SK-N-SH (cell line): Measurements from ENCODE around the gene TBX1. TPM values are rescaled to one million over a fixed set of nuclear protein-coding genes. Genes with fewer than 3 reads are reported as not detected.

Source experiments
- CTCF ChIA-PET: fragments of 300-600, 350-600 bp; formaldehyde crosslinking; extraction: SDS; loops from one replicate; lab custom pipeline; 2021; lab: Yijun Ruan, JAX
- POLR2A ChIA-PET: fragments of 350-600 bp; sonication (Branson Sonifier 250); formaldehyde crosslinking; extraction: SDS; loops from one replicate; lab custom pipeline; 2020; ENCODE audit warnings: antibody characterized with exemption, inconsistent platforms; lab: Yijun Ruan, JAX
- DNase-seq: peaks from one replicate; pipeline ENCODE4 v3.0.0; 2012
- H2AFZ ChIP-seq: fragments of 200-600 bp; sonication (generic); 2 replicates; pipeline ENCODE4 v1.8.1; 2016; ENCODE audit warnings: antibody characterized with exemption, mild to moderate bottlenecking, low read depth
- H3F3A ChIP-seq: fragments of 200-600 bp; sonication (generic); replicated peaks from 2 replicates; pipeline ENCODE3; 2016; ENCODE audit warnings: antibody characterized with exemption, mild to moderate bottlenecking; ENCODE audit not compliant: insufficient read depth
- H3K27ac ChIP-seq, 2 experiments: fragments of 200-500 bp in 1 of 2; fragments of 200-600 bp in 1 of 2; sonication (Bioruptor generic) in 1 of 2; sonication (generic), shearing (Covaris generic) in 1 of 2; 2 replicates each; pipeline versions ENCODE4 v1.5.1 to v1.6.1; 2014 to 2016; ENCODE audit warnings: low read depth in 2 of 2, inconsistent platforms in 1 of 2, low read length in 1 of 2, mild to moderate bottlenecking in 1 of 2, mixed read lengths in 1 of 2
- H3K27me3 ChIP-seq: fragments of 200-600 bp; sonication (generic), shearing (Covaris generic); 2 replicates; pipeline ENCODE4 v1.6.1; 2016; ENCODE audit warnings: mixed run types; ENCODE audit not compliant: insufficient read depth
- H3K36me3 ChIP-seq, 2 experiments: fragments of 200-500 bp in 1 of 2; fragments of 200-600 bp in 1 of 2; sonication (Bioruptor generic) in 1 of 2; sonication (generic) in 1 of 2; replicated peaks in 1 of 2; 2 replicates each; pipeline versions ENCODE3 to v1.5.1; 2014 to 2016; ENCODE audit warnings: low read length in 1 of 2, mild to moderate bottlenecking in 1 of 2; ENCODE audit not compliant: insufficient read depth in 2 of 2, control insufficient read depth in 1 of 2
- H3K4me1 ChIP-seq, 2 experiments: fragments of 200-500 bp in 1 of 2; fragments of 200-600 bp in 1 of 2; sonication (Bioruptor generic) in 1 of 2; sonication (generic), shearing (Covaris generic) in 1 of 2; 2 replicates each; pipeline versions ENCODE4 v1.5.1 to v1.6.1; 2014 to 2016; ENCODE audit warnings: low read depth in 1 of 2, low read length in 1 of 2, mixed run types in 1 of 2; ENCODE audit not compliant: insufficient read depth in 2 of 2, control insufficient read depth in 1 of 2
- H3K4me2 ChIP-seq: fragments of 200-600 bp; sonication (generic), shearing (Covaris generic); 2 replicates; pipeline ENCODE4 v1.6.1; 2017; ENCODE audit warnings: mixed run types
- H3K4me3 ChIP-seq, 2 experiments: fragments of 200-500 bp in 1 of 2; fragments of 200-600 bp in 1 of 2; sonication (Bioruptor generic) in 1 of 2; sonication (generic), shearing (Covaris generic) in 1 of 2; 2 replicates each; pipeline versions ENCODE4 v1.5.1 to v1.8.1; 2014 to 2016; ENCODE audit warnings: low read depth in 2 of 2, inconsistent platforms in 1 of 2, low read length in 1 of 2, mild to moderate bottlenecking in 1 of 2, mixed read lengths in 1 of 2, moderate library complexity in 1 of 2
- H3K79me2 ChIP-seq: fragments of 200-600 bp; sonication (generic); 2 replicates; pipeline ENCODE4 v1.8.1; 2017; ENCODE audit warnings: mild to moderate bottlenecking; ENCODE audit not compliant: insufficient read depth
- H3K9ac ChIP-seq: fragments of 200-600 bp; sonication (generic); 2 replicates; pipeline ENCODE4 v1.6.1; 2017; ENCODE audit warnings: mixed run types
- H3K9me2 ChIP-seq: fragments of 200-600 bp; sonication (generic); 2 replicates; pipeline ENCODE4 v1.6.1; 2017; ENCODE audit warnings: mixed run types
- H3K9me3 ChIP-seq: fragments of 200-600 bp; sonication (generic); 2 replicates; pipeline ENCODE4 v1.6.1; 2017; ENCODE audit warnings: mixed run types, mild to moderate bottlenecking, moderate library complexity
- H4K20me1 ChIP-seq: fragments of 200-600 bp; sonication (generic); 2 replicates; pipeline ENCODE4 v1.6.1; 2017; ENCODE audit warnings: mild to moderate bottlenecking, mixed run types; ENCODE audit not compliant: insufficient read depth
- ELF1 ChIP-seq: IDR thresholded peaks from 2 replicates; pipeline ENCODE4 v1.4.0; 2012
- EP300 ChIP-seq, 2 experiments: IDR thresholded peaks; 2 replicates each; pipeline versions ENCODE4 v1.4.0 to v1.6.1; 2012; ENCODE audit warnings: borderline replicate concordance in 1 of 2, low read depth in 1 of 2, low read length in 1 of 2
- FOSL2 ChIP-seq: IDR thresholded peaks from 2 replicates; pipeline ENCODE4 v1.4.0; 2012; ENCODE audit warnings: low read depth, mild to moderate bottlenecking, moderate library complexity, borderline replicate concordance
- FOXJ3 ChIP-seq: sonication (generic); formaldehyde crosslinking; IDR thresholded peaks from 2 replicates; pipeline ENCODE4 v1.5.1; 2020; ENCODE audit warnings: mild to moderate bottlenecking, missing genetic modification reagents
- GATA2 ChIP-seq: sonication (generic); formaldehyde crosslinking; IDR thresholded peaks from 2 replicates; pipeline ENCODE4 v1.5.0; 2020; ENCODE audit warnings: mild to moderate bottlenecking, missing genetic modification reagents
- JUND ChIP-seq: IDR thresholded peaks from 2 replicates; pipeline ENCODE4 v1.4.0; 2012
- NFIC ChIP-seq: IDR thresholded peaks from 2 replicates; pipeline ENCODE4 v1.4.0; 2012; ENCODE audit warnings: borderline replicate concordance
- NRF1 ChIP-seq: IDR thresholded peaks from 2 replicates; pipeline ENCODE4 v1.6.1; 2012; ENCODE audit warnings: low read depth, mild to moderate bottlenecking, low read length
- POLR2AphosphoS5 ChIP-seq: IDR thresholded peaks from 2 replicates; pipeline ENCODE4 v1.6.1; 2012; ENCODE audit warnings: low read depth, low read length
- RAD21 ChIP-seq: IDR thresholded peaks from 2 replicates; pipeline ENCODE4 v1.6.1; 2012; ENCODE audit warnings: mild to moderate bottlenecking, low read length
- RFX5 ChIP-seq: IDR thresholded peaks from 2 replicates; pipeline ENCODE4 v1.6.1; 2012; ENCODE audit warnings: mild to moderate bottlenecking, improper control_type of control experiment, low read length
- RXRA ChIP-seq: IDR thresholded peaks from 2 replicates; pipeline ENCODE4 v1.4.0; 2012; ENCODE audit warnings: low read depth, mild to moderate bottlenecking, borderline replicate concordance
- TAF1 ChIP-seq: IDR thresholded peaks from 2 replicates; pipeline ENCODE4 v1.6.1; 2012; ENCODE audit warnings: low read depth, mild to moderate bottlenecking, low read length, moderate library complexity, borderline replicate concordance
- YY1 ChIP-seq: IDR thresholded peaks from 2 replicates; pipeline ENCODE4 v1.4.0; 2012; ENCODE audit warnings: low read depth, mild to moderate bottlenecking
- WGBS: methylation state at CpG from one replicate; pipeline ENCODE4 v1.1.6; 2017; ENCODE audit warnings: low lambda C conversion rate; 5-methylcytosine and 5-hydroxymethylcytosine counted together
- polyA plus RNA-seq, 3 experiments: library from polyadenylated mRNA; depleted of rRNA; stranded (reverse); fragments of >200 nt; gene quantifications; 2 replicates each; pipeline ENCODE4 v1.2.3, GENCODE V29; 2012
- TF ChIP-seq, protein P1 (sequence below): IDR thresholded peaks from 2 replicates; pipeline ENCODE4 v1.4.0; 2012; ENCODE audit warnings: low read depth
- TF ChIP-seq, protein P2 (sequence below): fragments of 150-350 bp; IDR thresholded peaks from 2 replicates; pipeline ENCODE4 v1.6.1; 2017; ENCODE audit warnings: antibody characterized with exemption, low read length, low read depth, borderline replicate concordance
- TF ChIP-seq, protein P3 (sequence below): IDR thresholded peaks from 2 replicates; pipeline ENCODE4 v1.4.0; 2012; ENCODE audit warnings: low read depth, borderline replicate concordance
- TF ChIP-seq, protein P4 (sequence below): IDR thresholded peaks from 2 replicates; pipeline ENCODE4 v1.6.1; 2012; ENCODE audit warnings: mild to moderate bottlenecking, low read depth, low read length, moderate library complexity
- TF ChIP-seq, protein P5 (sequence below): fragments of 150-350 bp; IDR thresholded peaks from 2 replicates; pipeline ENCODE4 v1.6.1; 2016; ENCODE audit warnings: mild to moderate bottlenecking, low read depth, low read length

The TBX1 gene
- polyA plus RNA-seq, 1 of the 3 experiments (the other 2 are of a cell fraction): not detected

DNA sequence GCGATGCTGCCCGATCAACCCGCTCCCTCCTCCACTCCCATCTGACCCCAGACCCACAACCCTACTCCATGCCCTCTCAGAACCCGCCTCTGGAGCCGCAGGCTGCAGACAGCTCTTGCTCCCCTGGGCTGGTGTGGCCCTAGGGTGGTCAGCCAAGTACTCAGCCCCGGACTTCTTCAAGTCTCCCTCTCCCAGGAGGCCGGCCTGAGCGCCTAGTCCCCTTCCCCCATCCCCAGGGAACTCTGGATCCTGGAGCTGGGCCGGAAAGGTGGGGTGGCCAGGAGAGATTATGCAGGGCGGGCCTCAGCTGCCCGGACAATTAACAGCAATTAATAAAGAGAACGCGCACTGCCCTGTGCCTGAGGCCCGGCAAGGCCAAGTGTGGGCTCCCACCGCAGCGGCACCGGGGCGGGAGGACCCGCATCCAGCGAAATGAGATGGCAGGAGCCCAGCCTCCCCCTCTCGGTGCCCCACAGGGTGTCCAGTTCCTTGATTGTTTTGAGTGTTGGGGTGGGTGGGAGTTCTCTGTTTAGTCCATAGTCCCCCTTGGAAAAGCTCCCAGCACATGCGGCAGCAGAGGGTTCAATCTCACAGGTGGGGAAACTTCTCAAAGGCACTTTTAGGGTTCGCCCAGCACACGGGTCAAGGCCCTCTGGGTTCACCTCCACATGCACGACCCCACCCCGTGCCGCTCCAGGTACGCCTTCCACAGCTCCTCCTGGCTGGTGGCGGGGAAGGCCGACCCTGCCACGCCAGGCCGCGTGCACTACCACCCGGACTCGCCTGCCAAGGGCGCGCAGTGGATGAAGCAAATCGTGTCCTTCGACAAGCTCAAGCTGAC is 3.1 kb downstream of the TBX1 start:
- ChIA-PET CTCF (interaction anchor here (0.7 to 3.7 kb wide), 10 partner anchors 7 to 146 kb away, joined by 3 to 15 read pairs (median 6); no protein-coding TSS in a partner anchor), POLR2A (no interaction called here)
- DNase-seq: no peak
- Histone ChIP-seq H3F3A (no peaks in the 10 kb centered on the region), H3K4me2 (no peak overlapping the region), H3K79me2 (no peaks in the 10 kb centered on the region), H3K36me3 (no peaks in the 10 kb centered on the region), H3K9ac (no peak overlapping the region), H3K9me2 (no peaks in the 10 kb centered on the region), H4K20me1 (no peaks in the 10 kb centered on the region), H3K4me1 (peaks cover 0 to 4% of the 10 kb centered on the region in 2 experiments; a peak in 2 of 4 replicates), H3K27me3 (peaks cover 39% of the 10 kb centered on the region), H3K4me3 (no peak overlapping the region), H3K9me3 (no peaks in the 10 kb centered on the region), H3K27ac (no peak overlapping the region), H2AFZ (no peak overlapping the region)
- WGBS: 90% methylated on average over 33 of the region's 39 CpGs
- TF ChIP-seq GATA2 (CRISPR knock-in tag) (no peak), NFIC (no peak)
- TF ChIP-seq, protein P1, sequence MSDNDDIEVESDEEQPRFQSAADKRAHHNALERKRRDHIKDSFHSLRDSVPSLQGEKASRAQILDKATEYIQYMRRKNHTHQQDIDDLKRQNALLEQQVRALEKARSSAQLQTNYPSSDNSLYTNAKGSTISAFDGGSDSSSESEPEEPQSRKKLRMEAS: no peak

DNA sequence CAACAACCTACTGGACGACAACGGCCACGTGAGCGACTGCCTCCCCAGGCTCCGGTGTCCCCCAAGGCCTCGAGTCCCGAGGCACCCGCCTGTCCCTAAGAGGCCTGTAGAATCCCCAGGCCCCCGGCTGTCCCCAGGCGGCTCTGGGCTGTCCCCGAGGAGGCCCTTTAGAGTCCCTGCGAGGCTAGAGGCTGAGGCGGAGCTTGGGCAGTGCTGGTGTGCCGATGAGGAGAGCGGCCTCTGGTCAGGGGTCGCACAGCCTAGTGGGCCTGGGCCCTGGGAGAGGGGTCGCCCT is 3.7 kb downstream of the TBX1 start:
- ChIA-PET CTCF (interaction anchor here (1.2 to 3.7 kb wide), 7 partner anchors 8 to 146 kb away, joined by 3 to 15 read pairs (median 6); no protein-coding TSS in a partner anchor), POLR2A (no interaction called here)
- H3K27me3 ChIP-seq: peaks cover 33% of the 10 kb centered on the region
- H3K4me1 ChIP-seq: peaks cover 0 to 4% of the 10 kb centered on the region in 2 experiments; a peak in 2 of 4 replicates
- no peaks in the 10 kb centered on the region for H3K9me2 ChIP-seq
- no peak for DNase-seq
- no peaks in the 10 kb centered on the region for H3K36me3 ChIP-seq
- no peak overlapping the region for H3K9ac ChIP-seq
- H4K20me1 ChIP-seq: no peaks in the 10 kb centered on the region
- TF ChIP-seq, protein P2, sequence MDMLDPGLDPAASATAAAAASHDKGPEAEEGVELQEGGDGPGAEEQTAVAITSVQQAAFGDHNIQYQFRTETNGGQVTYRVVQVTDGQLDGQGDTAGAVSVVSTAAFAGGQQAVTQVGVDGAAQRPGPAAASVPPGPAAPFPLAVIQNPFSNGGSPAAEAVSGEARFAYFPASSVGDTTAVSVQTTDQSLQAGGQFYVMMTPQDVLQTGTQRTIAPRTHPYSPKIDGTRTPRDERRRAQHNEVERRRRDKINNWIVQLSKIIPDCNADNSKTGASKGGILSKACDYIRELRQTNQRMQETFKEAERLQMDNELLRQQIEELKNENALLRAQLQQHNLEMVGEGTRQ: no peak
- TF ChIP-seq FOXJ3 (no peak), RAD21 (no peak), RFX5 (no peak), RXRA (no peak), NRF1 (no peak), FOSL2 (no peak), YY1 (no peak), ELF1 (no peak), NFIC (no peak), JUND (no peak), POLR2AphosphoS5 (no peak), TAF1 (no peak), EP300 (IDR thresholded peaks at IDR 0.05; ENCODE audit: borderline replicate concordance in 1 of 2, low read depth in 1 of 2, low read length in 1 of 2) (no peak)
- TF ChIP-seq, protein P3, sequence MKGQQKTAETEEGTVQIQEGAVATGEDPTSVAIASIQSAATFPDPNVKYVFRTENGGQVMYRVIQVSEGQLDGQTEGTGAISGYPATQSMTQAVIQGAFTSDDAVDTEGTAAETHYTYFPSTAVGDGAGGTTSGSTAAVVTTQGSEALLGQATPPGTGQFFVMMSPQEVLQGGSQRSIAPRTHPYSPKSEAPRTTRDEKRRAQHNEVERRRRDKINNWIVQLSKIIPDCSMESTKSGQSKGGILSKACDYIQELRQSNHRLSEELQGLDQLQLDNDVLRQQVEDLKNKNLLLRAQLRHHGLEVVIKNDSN: no peak
- TF ChIP-seq, protein P4, sequence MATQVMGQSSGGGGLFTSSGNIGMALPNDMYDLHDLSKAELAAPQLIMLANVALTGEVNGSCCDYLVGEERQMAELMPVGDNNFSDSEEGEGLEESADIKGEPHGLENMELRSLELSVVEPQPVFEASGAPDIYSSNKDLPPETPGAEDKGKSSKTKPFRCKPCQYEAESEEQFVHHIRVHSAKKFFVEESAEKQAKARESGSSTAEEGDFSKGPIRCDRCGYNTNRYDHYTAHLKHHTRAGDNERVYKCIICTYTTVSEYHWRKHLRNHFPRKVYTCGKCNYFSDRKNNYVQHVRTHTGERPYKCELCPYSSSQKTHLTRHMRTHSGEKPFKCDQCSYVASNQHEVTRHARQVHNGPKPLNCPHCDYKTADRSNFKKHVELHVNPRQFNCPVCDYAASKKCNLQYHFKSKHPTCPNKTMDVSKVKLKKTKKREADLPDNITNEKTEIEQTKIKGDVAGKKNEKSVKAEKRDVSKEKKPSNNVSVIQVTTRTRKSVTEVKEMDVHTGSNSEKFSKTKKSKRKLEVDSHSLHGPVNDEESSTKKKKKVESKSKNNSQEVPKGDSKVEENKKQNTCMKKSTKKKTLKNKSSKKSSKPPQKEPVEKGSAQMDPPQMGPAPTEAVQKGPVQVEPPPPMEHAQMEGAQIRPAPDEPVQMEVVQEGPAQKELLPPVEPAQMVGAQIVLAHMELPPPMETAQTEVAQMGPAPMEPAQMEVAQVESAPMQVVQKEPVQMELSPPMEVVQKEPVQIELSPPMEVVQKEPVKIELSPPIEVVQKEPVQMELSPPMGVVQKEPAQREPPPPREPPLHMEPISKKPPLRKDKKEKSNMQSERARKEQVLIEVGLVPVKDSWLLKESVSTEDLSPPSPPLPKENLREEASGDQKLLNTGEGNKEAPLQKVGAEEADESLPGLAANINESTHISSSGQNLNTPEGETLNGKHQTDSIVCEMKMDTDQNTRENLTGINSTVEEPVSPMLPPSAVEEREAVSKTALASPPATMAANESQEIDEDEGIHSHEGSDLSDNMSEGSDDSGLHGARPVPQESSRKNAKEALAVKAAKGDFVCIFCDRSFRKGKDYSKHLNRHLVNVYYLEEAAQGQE: no peak
- TF ChIP-seq, protein P5, sequence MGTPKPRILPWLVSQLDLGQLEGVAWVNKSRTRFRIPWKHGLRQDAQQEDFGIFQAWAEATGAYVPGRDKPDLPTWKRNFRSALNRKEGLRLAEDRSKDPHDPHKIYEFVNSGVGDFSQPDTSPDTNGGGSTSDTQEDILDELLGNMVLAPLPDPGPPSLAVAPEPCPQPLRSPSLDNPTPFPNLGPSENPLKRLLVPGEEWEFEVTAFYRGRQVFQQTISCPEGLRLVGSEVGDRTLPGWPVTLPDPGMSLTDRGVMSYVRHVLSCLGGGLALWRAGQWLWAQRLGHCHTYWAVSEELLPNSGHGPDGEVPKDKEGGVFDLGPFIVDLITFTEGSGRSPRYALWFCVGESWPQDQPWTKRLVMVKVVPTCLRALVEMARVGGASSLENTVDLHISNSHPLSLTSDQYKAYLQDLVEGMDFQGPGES: no peak
- no peaks in the 10 kb centered on the region for H3F3A ChIP-seq
- WGBS: 94% methylated on average over 12 of the region's 17 CpGs
- no peak overlapping the region for H3K4me3 ChIP-seq
- no peak overlapping the region for H3K27ac ChIP-seq
- no peak overlapping the region for H2AFZ ChIP-seq
- no peak overlapping the region for H3K4me2 ChIP-seq
- H3K9me3 ChIP-seq: no peaks in the 10 kb centered on the region
- no peaks in the 10 kb centered on the region for H3K79me2 ChIP-seq
